ENCODE data around the gene NQO2. TPM values are rescaled to one million over a fixed set of nuclear protein-coding genes. Genes with fewer than 3 reads are reported as not detected.
"Not testable (repeated sequence)": the region's sequence is repeated elsewhere in the genome, so short reads cannot be mapped to it uniquely, and the experiment has no call there.

The NQO2 gene
- total and polyA plus RNA-seq, 5 experiments from 2014 or later = 21.0 to 48.1 (median 37.9) TPM

DNA sequence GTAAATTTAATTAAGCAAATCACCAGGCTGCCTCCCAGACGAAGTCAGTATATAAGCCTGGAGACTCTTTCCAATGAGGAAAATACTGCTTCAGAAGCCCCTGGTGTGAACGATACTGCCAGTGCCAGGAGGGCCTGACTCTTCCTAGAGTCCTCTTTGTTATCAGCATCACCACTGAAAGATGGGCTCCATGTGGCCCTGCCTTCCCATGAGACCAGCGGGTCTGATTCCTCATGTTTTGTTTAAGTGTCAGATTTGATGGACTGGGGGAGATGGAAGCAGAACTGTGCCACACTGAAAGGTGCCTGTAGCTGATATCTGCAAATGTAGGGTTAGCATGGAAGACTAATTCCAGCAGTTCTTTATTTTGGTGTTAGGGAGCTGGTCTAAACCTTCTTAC is 7.9 kb downstream of the NQO2 start:
- peaks cover 6 to 8% (median 7%) of the 10 kb centered on the region in 4 donors for H3K4me1 Mint-ChIP-seq
- H3K27ac Mint-ChIP-seq = no peak overlapping the region
- POLR2A ChIA-PET = interaction anchor here (0.6 to 1.5 kb wide), 4 partner anchors 8 to 68 kb away, joined by 3 to 5 read pairs (median 4); no protein-coding TSS in a partner anchor
- H3K4me3 Mint-ChIP-seq = no peak overlapping the region
- H3K27me3 Mint-ChIP-seq = no peaks in the 10 kb centered on the region
- no peak for ATAC-seq
- peaks cover 31 to 79% (median 56%) of the 10 kb centered on the region in 3 donors for H3K36me3 Mint-ChIP-seq
- no peak for DNase-seq
- peaks cover 0 to 29% (median 24%) of the 10 kb centered on the region in 9 donors for H3K9me3 Mint-ChIP-seq

DNA sequence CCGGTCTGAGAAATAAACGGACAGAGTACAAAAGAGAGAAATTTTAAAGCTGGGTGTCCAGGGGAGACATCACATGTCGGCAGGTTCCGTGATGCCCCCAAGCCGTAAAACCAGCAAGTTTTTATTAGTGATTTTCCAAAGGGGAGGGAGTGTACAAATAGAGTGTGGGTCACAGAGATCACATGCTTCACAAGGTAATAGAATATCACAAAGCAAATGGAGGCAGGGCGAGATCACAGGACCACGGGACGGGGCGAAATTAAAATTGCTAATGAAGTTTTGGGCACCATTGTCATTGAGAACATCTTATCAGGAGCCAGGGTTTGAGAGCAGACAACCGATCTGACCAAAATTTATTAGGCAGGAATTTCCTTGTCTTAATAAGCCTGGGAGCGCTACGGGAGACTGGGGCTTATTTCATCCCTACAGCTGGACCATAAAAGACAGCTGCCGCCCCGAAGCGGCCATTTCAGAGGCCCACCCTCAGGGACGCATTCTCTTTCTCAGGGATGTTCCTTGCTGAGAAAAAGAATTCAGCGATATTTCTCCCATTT is 9.1 kb downstream of the NQO2 start:
- peaks cover 31 to 83% (median 62%) of the 10 kb centered on the region in 3 donors for H3K36me3 Mint-ChIP-seq
- not testable (repeated sequence) for H3K27ac Mint-ChIP-seq, H3K4me3 Mint-ChIP-seq, DNase-seq, H3K27me3 Mint-ChIP-seq, ATAC-seq, H3K4me1 Mint-ChIP-seq
- POLR2A ChIA-PET = interaction anchor here (0.7 to 1.5 kb wide), 2 partner anchors 15 to 31 kb away, joined by 3 to 4 read pairs; no protein-coding TSS in a partner anchor
- H3K9me3 Mint-ChIP-seq = peaks cover 0 to 35% (median 24%) of the 10 kb centered on the region in 9 donors

DNA sequence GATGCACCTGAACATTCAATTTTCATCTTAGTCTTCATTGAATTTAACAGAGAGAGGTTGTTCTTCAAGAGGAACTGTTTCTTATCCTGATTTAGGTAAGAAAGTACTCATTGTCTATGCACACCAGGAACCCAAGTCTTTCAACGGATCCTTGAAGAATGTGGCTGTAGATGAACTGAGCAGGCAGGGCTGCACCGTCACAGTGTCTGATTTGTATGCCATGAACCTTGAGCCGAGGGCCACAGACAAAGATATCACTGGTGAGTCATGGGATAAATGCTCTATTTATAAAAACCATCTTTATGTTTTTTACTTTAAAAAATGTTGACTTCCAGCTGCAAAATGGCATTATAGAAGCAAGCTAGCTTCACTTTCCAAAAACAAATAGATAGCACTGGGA is 10.2 kb downstream of the NQO2 start:
- Mint-ChIP-seq H3K36me3 (peaks cover 31 to 85% (median 62%) of the 10 kb centered on the region in 3 donors), H3K27me3 (no peaks in the 10 kb centered on the region), H3K27ac (no peak overlapping the region), H3K4me3 (no peak overlapping the region), H3K4me1 (peaks cover 0 to 7% (median 3%) of the 10 kb centered on the region in 4 donors), H3K9me3 (peaks cover 0 to 35% (median 24%) of the 10 kb centered on the region in 9 donors)
- POLR2A ChIA-PET = interaction anchor here (1.6 kb wide), 1 partner anchor 10 kb away, joined by 4 read pairs; no protein-coding TSS in a partner anchor
- DNase-seq (no peak), ATAC-seq (no peak)

DNA sequence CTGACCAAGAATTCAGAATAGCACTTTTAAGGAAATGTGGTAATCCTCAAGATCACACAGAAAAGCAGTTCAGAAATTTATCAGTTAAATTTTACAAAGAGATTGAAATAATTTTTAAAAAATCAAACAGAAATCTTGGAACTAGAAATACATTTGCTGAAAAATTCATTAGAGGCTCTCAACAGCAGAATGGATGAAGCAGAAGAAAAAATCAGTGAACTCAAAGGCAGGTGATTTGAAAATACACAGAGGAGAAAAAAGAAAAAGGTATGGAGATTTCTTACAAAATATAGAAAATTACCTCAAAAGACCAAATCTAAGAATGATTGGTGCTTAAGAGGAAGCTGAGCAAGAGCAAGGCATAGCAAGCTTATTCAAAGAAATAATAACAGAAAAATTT is 11.5 kb downstream of the NQO2 start:
- Mint-ChIP-seq H3K27ac (no peak overlapping the region), H3K9me3 (peaks cover 0 to 35% (median 24%) of the 10 kb centered on the region in 9 donors), H3K36me3 (peaks cover 31 to 86% (median 58%) of the 10 kb centered on the region in 3 donors), H3K4me1 (peaks cover 0 to 6% (median 3%) of the 10 kb centered on the region in 4 donors), H3K27me3 (no peaks in the 10 kb centered on the region), H3K4me3 (no peak overlapping the region)
- DNase-seq (no peak), ATAC-seq (no peak)
- POLR2A ChIA-PET = interaction anchor here (0.7 kb wide), 1 partner anchor 12 kb away, joined by 3 read pairs; no protein-coding TSS in a partner anchor

DNA sequence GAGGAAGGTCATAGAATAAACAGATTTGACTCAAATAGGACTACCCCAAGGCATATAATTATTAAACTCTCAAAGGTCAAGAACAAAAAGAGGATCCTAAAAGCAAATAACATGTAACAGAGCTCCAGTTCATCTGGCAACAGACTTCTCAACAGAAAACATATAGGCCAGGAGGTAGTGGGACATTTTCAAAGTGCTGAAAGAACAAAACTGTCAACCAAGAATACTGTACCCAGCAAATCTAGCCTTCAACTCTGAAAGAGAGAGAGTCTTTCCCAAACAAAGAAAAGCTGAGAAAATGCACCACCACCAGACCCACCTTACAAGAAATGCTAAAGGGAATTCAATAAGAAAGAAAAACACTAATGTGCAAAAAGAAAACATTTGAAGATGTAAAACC is 11.9 kb downstream of the NQO2 start:
- ATAC-seq = no peak
- peaks cover 0 to 35% (median 24%) of the 10 kb centered on the region in 9 donors for H3K9me3 Mint-ChIP-seq
- H3K4me1 Mint-ChIP-seq = peaks cover 0 to 6% (median 3%) of the 10 kb centered on the region in 4 donors
- no peaks in the 10 kb centered on the region for H3K27me3 Mint-ChIP-seq
- H3K36me3 Mint-ChIP-seq = peaks cover 31 to 82% (median 58%) of the 10 kb centered on the region in 3 donors
- POLR2A ChIA-PET = interaction anchor here (0.7 kb wide), 1 partner anchor 12 kb away, joined by 3 read pairs; no protein-coding TSS in a partner anchor
- no peak for DNase-seq
- no peak overlapping the region for H3K27ac Mint-ChIP-seq
- H3K4me3 Mint-ChIP-seq = no peak overlapping the region

DNA sequence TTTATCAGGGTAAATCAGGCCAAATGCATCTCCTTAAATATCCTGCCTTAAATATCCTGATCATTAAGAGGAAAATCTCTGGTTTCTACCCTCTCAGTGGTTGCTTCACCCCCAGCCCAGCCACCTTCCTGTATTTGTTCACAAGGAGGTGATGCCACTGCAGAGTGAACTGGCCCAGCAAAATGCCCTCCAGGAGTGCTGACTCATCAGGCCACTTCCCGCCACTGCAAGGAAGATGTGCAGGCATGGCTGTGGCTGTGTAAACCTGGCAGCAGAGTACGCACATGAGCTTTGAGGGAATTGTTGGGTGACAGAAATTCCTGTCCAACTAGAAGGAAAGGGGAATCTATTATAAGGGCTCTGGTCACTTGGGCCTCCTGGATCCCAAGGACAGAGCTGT is 13.8 kb downstream of the NQO2 start:
- H3K27ac Mint-ChIP-seq = no peak overlapping the region
- DNase-seq = no peak
- POLR2A ChIA-PET = no interaction called here
- H3K27me3 Mint-ChIP-seq = no peaks in the 10 kb centered on the region
- peaks cover 0 to 4% (median 2%) of the 10 kb centered on the region in 4 donors for H3K4me1 Mint-ChIP-seq
- H3K36me3 Mint-ChIP-seq = peaks cover 26 to 74% (median 49%) of the 10 kb centered on the region in 3 donors
- ATAC-seq = no peak
- H3K4me3 Mint-ChIP-seq = no peak overlapping the region
- peaks cover 0 to 35% (median 24%) of the 10 kb centered on the region in 9 donors for H3K9me3 Mint-ChIP-seq

DNA sequence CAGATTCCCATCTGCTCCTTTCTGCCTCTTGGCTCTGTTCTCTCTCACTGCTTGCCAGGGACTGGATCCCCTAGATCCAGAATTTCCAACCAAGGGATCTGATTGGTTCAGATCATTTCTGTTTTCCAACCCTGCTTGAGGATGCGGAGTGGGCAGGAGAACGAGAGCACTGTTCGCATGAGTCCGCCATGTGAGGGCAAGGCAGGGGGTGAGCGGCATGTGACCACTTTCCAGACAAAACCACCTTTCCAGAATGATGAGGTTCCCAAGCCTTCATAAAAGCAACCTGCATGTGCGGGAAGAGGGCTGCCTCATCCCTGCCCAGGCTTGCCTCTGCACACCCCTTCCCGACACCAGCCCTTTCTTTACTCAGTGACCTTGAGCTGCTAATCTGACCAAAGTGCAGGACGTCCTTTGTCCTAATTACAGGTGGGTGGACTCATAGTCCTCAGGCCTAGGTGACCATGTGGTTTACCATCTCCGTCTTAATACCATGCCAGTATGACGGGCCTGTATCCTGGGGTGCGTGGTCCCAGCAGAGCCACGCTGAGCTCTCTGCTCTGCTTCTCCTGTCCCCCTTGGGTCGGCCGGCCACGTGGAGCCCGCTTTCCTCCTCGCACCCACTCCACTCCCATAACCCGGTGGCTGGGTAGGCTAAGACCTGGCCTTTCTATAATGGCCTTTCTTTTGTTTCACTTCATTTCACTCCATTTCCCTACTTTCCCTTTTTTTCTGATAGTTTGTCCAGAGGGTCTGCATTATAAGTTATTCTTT is 14.4 kb downstream of the NQO2 start:
- no peak overlapping the region for H3K4me3 Mint-ChIP-seq
- H3K9me3 Mint-ChIP-seq = peaks cover 0 to 35% (median 24%) of the 10 kb centered on the region in 9 donors
- no peaks in the 10 kb centered on the region for H3K27me3 Mint-ChIP-seq
- POLR2A ChIA-PET = no interaction called here
- peaks cover 26 to 69% (median 47%) of the 10 kb centered on the region in 3 donors for H3K36me3 Mint-ChIP-seq
- DNase-seq (no peak), ATAC-seq (no peak)
- peak overlapping the region in 1 of 10 donors; percentile 37 for H3K27ac Mint-ChIP-seq
- H3K4me1 Mint-ChIP-seq = peaks cover 0 to 4% (median 2%) of the 10 kb centered on the region in 4 donors

DNA sequence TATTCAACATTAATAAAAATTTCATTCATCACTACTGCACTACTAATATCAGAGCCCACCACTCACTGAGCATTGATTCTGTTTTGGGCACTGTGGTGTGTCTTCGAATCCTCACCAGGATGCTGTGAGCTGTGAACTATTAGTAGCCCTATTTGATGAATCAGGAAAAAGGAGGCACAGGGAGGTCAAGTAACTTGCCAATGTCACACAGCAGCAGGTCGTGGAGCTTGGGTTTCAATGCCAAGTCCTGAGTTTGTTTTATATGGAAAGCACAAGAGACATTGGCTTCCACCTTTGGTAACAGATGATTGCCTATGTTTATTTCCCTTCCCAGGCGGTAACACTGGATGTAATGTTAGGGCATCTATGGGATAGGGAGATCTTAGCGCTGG is 15.0 kb downstream of the NQO2 start:
- Mint-ChIP-seq H3K4me3 (no peak overlapping the region), H3K9me3 (peaks cover 0 to 34% (median 24%) of the 10 kb centered on the region in 9 donors), H3K4me1 (peaks cover 0 to 4% (median 2%) of the 10 kb centered on the region in 4 donors), H3K27ac (peak overlapping the region in 1 of 10 donors; percentile 37), H3K36me3 (peaks cover 26 to 68% (median 43%) of the 10 kb centered on the region in 3 donors), H3K27me3 (no peaks in the 10 kb centered on the region)
- DNase-seq (no peak), ATAC-seq (no peak)
- POLR2A ChIA-PET = no interaction called here

DNA sequence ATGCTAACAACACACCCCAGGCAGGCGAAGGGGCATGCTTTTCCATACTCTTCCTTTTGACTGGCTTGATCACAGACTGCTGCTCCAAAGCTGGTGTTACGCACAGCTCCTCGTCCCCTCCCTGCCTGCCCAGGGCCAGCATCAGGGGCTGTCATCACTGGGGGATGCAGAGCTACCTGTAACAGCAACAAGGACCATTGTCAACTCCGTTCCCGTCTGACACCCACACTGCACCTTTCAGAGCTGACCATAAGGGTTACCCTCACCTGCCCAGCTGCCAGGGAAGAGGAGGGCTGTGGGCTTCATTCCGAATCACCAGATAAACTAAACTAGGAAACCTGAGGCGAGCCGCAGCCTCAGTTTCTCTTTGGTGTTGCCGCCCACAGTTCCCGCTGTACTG is 15.4 kb downstream of the NQO2 start:
- peaks cover 0 to 32% (median 19%) of the 10 kb centered on the region in 9 donors for H3K9me3 Mint-ChIP-seq
- POLR2A ChIA-PET = interaction anchor here (2.3 kb wide), 1 partner anchor 13 kb away, joined by 11 read pairs; no protein-coding TSS in a partner anchor

DNA sequence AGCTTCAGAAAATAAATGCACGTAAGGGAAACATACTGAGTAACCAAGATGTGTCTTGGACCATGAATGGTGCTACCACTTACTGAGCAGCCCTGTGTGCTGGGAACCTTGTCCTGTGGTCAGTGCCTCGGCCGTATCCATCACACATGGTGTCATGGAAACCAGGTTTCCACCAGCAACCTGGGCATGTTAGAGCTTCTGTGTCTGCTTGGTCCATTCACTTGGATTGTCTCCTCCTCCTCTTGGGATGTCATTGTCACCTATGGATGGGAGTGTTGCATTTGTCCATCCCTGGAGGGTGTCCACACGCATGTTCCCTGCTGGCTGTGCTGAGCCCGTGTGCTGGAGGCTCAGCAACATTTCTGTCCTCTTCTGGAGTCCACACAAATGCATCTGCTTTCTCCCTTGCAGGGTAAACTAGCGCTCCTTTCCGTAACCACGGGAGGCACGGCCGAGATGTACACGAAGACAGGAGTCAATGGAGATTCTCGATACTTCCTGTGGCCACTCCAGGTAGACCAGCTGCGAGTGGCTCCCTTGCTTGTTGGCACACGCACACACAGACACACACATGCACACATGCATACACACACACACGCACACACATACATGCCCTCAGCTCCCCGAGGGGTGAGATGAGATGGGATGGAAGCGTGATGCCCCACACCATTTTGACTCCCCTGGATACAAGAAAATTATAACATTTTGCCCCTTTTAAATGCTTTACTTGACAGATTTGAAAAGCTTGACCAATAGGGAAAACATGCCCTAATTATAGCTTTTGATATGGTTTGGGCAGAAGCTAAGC is 17.0 kb downstream of the NQO2 start:
- peaks cover 0 to 4% (median 2%) of the 10 kb centered on the region in 4 donors for H3K4me1 Mint-ChIP-seq
- POLR2A ChIA-PET = interaction anchor here (0.7 to 2.3 kb wide), 3 partner anchors 9 to 47 kb away, joined by 4 to 11 read pairs (median 4); no protein-coding TSS in a partner anchor

More for the DNA sequence above, 15.4 kb downstream of the NQO2 start:
- Mint-ChIP-seq H3K36me3 (peaks cover 24 to 68% (median 43%) of the 10 kb centered on the region in 3 donors), H3K27me3 (no peaks in the 10 kb centered on the region), H3K4me1 (peaks cover 0 to 4% (median 2%) of the 10 kb centered on the region in 4 donors), H3K27ac (no peak overlapping the region), H3K4me3 (no peak overlapping the region)
- DNase-seq (no peak), ATAC-seq (no peak)

DNA sequence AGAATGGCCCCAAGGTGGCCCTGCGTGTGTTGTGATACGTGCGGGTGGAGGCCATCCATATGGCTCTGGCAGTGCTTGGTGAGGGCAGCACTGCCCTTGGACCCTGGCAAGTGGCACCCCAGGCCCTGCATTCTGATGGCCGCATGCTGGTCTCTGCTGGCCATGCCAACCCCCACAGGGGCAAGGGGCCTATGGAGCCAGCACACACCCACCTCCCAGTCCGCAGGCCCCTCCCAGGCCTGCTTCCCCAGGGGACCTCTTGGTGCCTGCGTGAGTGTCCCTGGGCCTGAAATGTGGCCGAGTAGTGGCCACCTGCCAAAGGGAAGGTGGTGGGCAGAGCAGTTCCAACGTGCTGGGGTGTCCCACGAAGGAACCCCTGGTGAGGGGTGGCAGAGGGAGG is 17.6 kb downstream of the NQO2 start:
- Mint-ChIP-seq H3K36me3 (peaks cover 2 to 50% (median 26%) of the 10 kb centered on the region in 3 donors), H3K27me3 (no peaks in the 10 kb centered on the region), H3K4me3 (no peak overlapping the region), H3K9me3 (peaks cover 0 to 10% (median 2%) of the 10 kb centered on the region in 9 donors), H3K27ac (no peak overlapping the region), H3K4me1 (peaks cover 0 to 4% (median 2%) of the 10 kb centered on the region in 4 donors)
- ATAC-seq (no peak), DNase-seq (no peak)
- POLR2A ChIA-PET = interaction anchor here (0.8 to 2.3 kb wide), 2 partner anchors 11 to 46 kb away, joined by 4 to 11 read pairs; no protein-coding TSS in a partner anchor

More for the DNA sequence above, 17.0 kb downstream of the NQO2 start:
- peaks cover 0 to 17% (median 7%) of the 10 kb centered on the region in 9 donors for H3K9me3 Mint-ChIP-seq
- no peaks in the 10 kb centered on the region for H3K27me3 Mint-ChIP-seq
- H3K27ac Mint-ChIP-seq = peak overlapping the region in 1 of 10 donors; percentile 76
- ATAC-seq (no peak), DNase-seq (no peak)
- peaks cover 9 to 56% (median 32%) of the 10 kb centered on the region in 3 donors for H3K36me3 Mint-ChIP-seq
- no peak overlapping the region for H3K4me3 Mint-ChIP-seq

DNA sequence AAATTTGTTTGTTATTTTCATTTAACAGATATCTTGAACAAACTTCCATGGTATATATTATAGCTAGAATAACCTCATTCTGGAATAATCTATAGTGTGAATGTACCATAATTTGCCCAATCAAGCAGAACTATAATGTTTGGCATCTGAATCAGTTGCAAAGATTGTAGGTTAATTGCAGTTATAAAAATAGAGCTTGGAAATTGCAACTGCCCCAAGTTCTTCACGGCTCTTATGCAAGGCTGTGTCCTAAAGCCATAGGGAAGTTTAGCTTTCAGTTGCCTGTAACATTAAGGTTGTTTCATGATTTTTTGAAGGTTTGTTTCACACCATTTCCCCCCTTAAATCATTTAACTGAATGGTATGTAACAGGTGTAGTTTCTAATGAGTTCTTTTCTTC is 19.4 kb downstream of the NQO2 start:
- Mint-ChIP-seq H3K27ac (peak overlapping the region in 2 of 10 donors; percentile 22 to 63), H3K4me1 (peaks cover 12 to 15% (median 15%) of the 10 kb centered on the region in 4 donors), H3K27me3 (no peaks in the 10 kb centered on the region), H3K4me3 (no peak overlapping the region), H3K9me3 (no peaks in the 10 kb centered on the region), H3K36me3 (peaks cover 0 to 39% (median 17%) of the 10 kb centered on the region in 3 donors)
- no peak for ATAC-seq
- DNase-seq = no peak
- POLR2A ChIA-PET = interaction anchor here (1.5 kb wide), 1 partner anchor 20 kb away, joined by 3 read pairs; the partner anchor contains the start of gene NQO2
